HFFc6 (cell line): Measurements from ENCODE around the gene GPR142. TPM values are rescaled to one million over a fixed set of nuclear protein-coding genes. Genes with fewer than 3 reads are reported as not detected.

Source experiments
- DNase-seq: peaks from one replicate; pipeline ENCODE4 v3.0.0-alpha.2; 2018
- H3K27ac Mint-ChIP-seq: 2 replicates; pipeline ENCODE4 v1.8.0; 2020; ENCODE audit warnings: mild to moderate bottlenecking, mixed read lengths
- H3K27me3 Mint-ChIP-seq: 2 replicates; pipeline ENCODE4 v1.8.0; 2021; ENCODE audit warnings: mild to moderate bottlenecking, moderate library complexity, mixed read lengths; ENCODE audit not compliant: insufficient read depth
- H3K36me3 Mint-ChIP-seq: 2 replicates; pipeline ENCODE4 v1.8.0; 2021; ENCODE audit warnings: low read depth, mixed read lengths
- H3K4me1 Mint-ChIP-seq: 2 replicates; pipeline ENCODE4 v1.8.0; 2020; ENCODE audit warnings: low read depth, mixed read lengths
- H3K4me3 Mint-ChIP-seq: 2 replicates; pipeline ENCODE4 v1.8.0; 2020; ENCODE audit warnings: mild to moderate bottlenecking, moderate library complexity, mixed read lengths
- H3K9me3 Mint-ChIP-seq: 2 replicates; pipeline ENCODE4 v1.8.0; 2020; ENCODE audit warnings: mild to moderate bottlenecking, mixed read lengths
- CTCF ChIP-seq: fragments of 200-600 bp; sonication (generic); IDR thresholded peaks from 2 replicates; pipeline ENCODE4 v1.5.0; 2021; ENCODE audit warnings: antibody characterized with exemption, mild to moderate bottlenecking
- total RNA-seq, 6 experiments: library from RNA; stranded (reverse); fragmentation: NEBNext Ultra II Directional; extraction: Animal tissue kit (Norgen Biotek cat#: 25700); gene quantifications; 2 replicates in 1 of 6; 3 replicates in 5 of 6; pipeline ENCODE4 v1.2.3, GENCODE V29; 2021

GPR142 gene
- total RNA-seq, 6 experiments from 2014 or later: not detected

DNA sequence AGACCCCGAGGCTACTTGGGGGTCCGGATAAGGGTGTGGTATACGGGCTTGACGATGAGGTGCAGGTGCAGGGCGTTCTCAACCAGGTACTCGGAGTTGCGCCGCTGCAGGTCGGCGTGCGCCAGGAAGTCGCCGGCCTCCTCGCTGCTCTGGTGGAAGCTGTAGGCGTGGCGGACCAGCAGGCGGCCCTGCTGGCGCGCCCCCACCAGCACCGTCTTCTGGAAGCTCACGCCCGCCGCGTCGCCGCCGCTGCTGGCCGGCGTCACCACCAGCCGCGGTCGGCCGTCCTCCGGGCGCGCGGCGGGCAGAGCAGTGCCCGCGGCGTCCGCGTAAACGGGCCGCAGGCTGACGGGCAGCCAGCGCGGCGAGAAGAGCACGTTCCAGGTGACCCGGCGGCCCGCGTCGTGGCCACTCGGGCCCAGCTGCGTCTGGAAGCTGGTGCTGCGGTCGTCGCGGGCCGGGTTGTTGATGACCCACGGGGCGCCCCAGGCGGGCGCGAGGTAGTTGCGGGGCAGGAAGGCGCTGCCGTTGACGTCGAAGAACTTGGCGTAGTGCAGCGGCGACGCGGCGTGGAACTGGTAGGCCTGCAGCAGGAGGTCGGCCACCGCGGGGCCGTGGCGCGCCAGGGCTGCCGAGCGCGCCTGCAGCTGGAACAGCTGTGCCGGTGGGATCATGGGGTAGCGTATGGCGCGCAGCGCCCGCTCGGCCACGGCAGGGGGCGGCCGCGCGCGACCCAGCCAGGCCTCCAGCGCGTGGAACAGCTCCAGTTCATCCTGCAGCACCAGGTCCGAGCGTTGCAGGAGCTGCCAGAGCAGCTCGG lies 10.4 kb upstream of the GPR142 start:
- Mint-ChIP-seq H3K36me3 (peaks cover 4% of the 10 kb centered on the region), H3K4me1 (no peaks in the 10 kb centered on the region), H3K27me3 (peaks cover 7% of the 10 kb centered on the region; the same call in 1 of the 2 replicates), H3K27ac (no peak overlapping the region), H3K4me3 (no peak overlapping the region), H3K9me3 (peaks cover 20% of the 10 kb centered on the region)
- DNase-seq: no peak
- TF ChIP-seq CTCF: no peak

- no peak overlapping the region for H3K27ac Mint-ChIP-seq
- no peaks in the 10 kb centered on the region for H3K4me1 Mint-ChIP-seq
- peaks cover 7% of the 10 kb centered on the region; the same call in 1 of the 2 replicates for H3K27me3 Mint-ChIP-seq
- no peak overlapping the region for H3K4me3 Mint-ChIP-seq
- peaks cover 20% of the 10 kb centered on the region for H3K9me3 Mint-ChIP-seq
- no peak for TF ChIP-seq CTCF
- peaks cover 4% of the 10 kb centered on the region for H3K36me3 Mint-ChIP-seq
- no peak for DNase-seq
Observed at GRCh38 chr17:74357466-74357809, 9.9 kb upstream of the GPR142 start.

GRCh38 chr17:74358697-74359096 lies 8.6 kb upstream of the GPR142 start:
- Mint-ChIP-seq H3K27me3 (peaks cover 2% of the 10 kb centered on the region; the same call in 1 of the 2 replicates), H3K9me3 (peaks cover 15% of the 10 kb centered on the region), H3K4me1 (no peaks in the 10 kb centered on the region), H3K27ac (no peak overlapping the region), H3K36me3 (peaks cover 4% of the 10 kb centered on the region), H3K4me3 (no peak overlapping the region)
- no peak for TF ChIP-seq CTCF
- no peak for DNase-seq

DNA sequence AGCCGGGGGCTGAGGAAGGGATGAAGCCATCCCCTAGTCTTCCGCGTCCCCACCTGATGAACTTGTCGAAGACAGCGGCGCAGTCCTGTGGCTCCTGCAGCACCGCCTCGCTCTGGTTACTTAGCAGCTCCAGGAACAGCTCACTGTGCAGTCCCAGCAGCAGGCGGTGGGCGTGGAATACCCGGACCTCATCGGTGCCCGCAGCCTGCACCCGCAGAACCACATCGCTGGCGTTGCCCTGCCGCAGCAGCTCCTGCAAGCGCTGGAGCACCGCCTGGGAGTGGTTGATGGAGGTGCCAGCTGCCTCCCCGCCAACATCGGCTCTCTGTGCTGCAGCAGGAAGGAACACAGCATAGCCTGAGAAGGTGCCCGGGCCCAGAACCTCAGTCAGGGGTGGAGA lies 7.4 kb upstream of the GPR142 start:
- peaks cover 14% of the 10 kb centered on the region for H3K9me3 Mint-ChIP-seq
- H3K4me1 Mint-ChIP-seq: no peaks in the 10 kb centered on the region
- H3K27me3 Mint-ChIP-seq: no peaks in the 10 kb centered on the region; the same call in 1 of the 2 replicates
- H3K36me3 Mint-ChIP-seq: peaks cover 4% of the 10 kb centered on the region; the same call in 1 of the 2 replicates
- TF ChIP-seq CTCF: no peak
- H3K4me3 Mint-ChIP-seq: no peak overlapping the region
- DNase-seq: no peak
- H3K27ac Mint-ChIP-seq: no peak overlapping the region

DNA sequence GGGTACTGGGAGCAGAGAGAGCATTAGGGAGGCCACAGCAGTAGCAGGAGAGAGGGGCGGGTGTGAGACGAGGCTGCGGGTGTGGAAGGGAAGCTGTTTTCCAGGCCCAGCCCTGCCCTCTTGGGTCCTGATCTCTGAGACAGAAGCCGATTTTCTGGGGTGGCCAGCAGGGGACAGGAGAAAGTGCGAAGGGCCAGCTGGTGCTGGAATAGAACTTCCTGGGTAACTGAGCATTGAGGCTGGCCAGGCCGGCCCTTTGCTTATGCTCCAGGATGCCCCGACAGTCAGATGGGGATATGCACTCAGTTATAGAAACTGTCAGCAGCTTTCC lies 6.4 kb upstream of the GPR142 start:
- Mint-ChIP-seq H3K36me3 (peaks cover 4% of the 10 kb centered on the region; the same call in 1 of the 2 replicates), H3K9me3 (peaks cover 14% of the 10 kb centered on the region), H3K27me3 (no peaks in the 10 kb centered on the region; the same call in 1 of the 2 replicates), H3K4me1 (no peaks in the 10 kb centered on the region), H3K27ac (no peak overlapping the region), H3K4me3 (no peak overlapping the region)
- TF ChIP-seq CTCF: no peak
- no peak for DNase-seq
